Kidney epithelial cell (primary cell): ENCODE measurements around the gene SLC25A23. TPM values are rescaled to one million over a fixed set of nuclear protein-coding genes. Genes with fewer than 3 reads are reported as not detected.

Experiments used
- DNase-seq: peaks from one replicate; pipeline ENCODE4 v3.0.0-alpha.2; 2010; ENCODE audit warnings: low read depth
- H3K27me3 ChIP-seq: 2 replicates; pipeline ENCODE4 v1.6.0; 2011; ENCODE audit warnings: low read length; ENCODE audit not compliant: control insufficient read depth, insufficient read depth
- H3K36me3 ChIP-seq: 2 replicates; pipeline ENCODE4 v1.5.1; 2011; ENCODE audit warnings: low read length; ENCODE audit not compliant: control insufficient read depth, insufficient read depth
- H3K4me3 ChIP-seq: 2 replicates; pipeline ENCODE4 v1.5.1; 2011; ENCODE audit warnings: low read depth, mild to moderate bottlenecking, control low read depth, low read length
- CTCF ChIP-seq: IDR thresholded peaks from 2 replicates; pipeline ENCODE4 v1.5.1; 2011; ENCODE audit warnings: mild to moderate bottlenecking, moderate library complexity, low read length, control low read depth, inconsistent platforms; ENCODE audit not compliant: insufficient read depth, poor library complexity, severe bottlenecking
- total RNA-seq: library from RNA; depleted of rRNA; stranded (reverse); fragments of >200 nt; gene quantifications from 2 replicates; pipeline ENCODE4 v1.2.3, GENCODE V29; 2015

The SLC25A23 gene
- total RNA-seq, 1 donor from 2014 or later, result 68.6 TPM

GRCh38 chr19:6446452-6446851 is 13.1 kb downstream of the SLC25A23 start:
- no peak for DNase-seq
- TF ChIP-seq CTCF, result no peak
- no peak overlapping the region for H3K4me3 ChIP-seq
- no peaks in the 10 kb centered on the region for H3K36me3 ChIP-seq
- H3K27me3 ChIP-seq, result no peaks in the 10 kb centered on the region

GRCh38 chr19:6443986-6444385 is 15.6 kb downstream of the SLC25A23 start:
- H3K27me3 ChIP-seq, result peaks cover under 1% of the 10 kb centered on the region
- no peaks in the 10 kb centered on the region for H3K36me3 ChIP-seq
- TF ChIP-seq CTCF, result no peak
- H3K4me3 ChIP-seq, result no peak overlapping the region
- no peak for DNase-seq

GRCh38 chr19:6442087-6442688 is 17.4 kb downstream of the SLC25A23 start:
- DNase-seq, result no peak
- no peak overlapping the region for H3K4me3 ChIP-seq
- H3K27me3 ChIP-seq, result peaks cover 2% of the 10 kb centered on the region
- H3K36me3 ChIP-seq, result no peaks in the 10 kb centered on the region
- no peak for TF ChIP-seq CTCF

GRCh38 chr19:6440905-6441304 is 18.7 kb downstream of the SLC25A23 start:
- H3K4me3 ChIP-seq, result no peak overlapping the region
- TF ChIP-seq CTCF, result no peak

GRCh38 chr19:6439743-6440142 is 19.8 kb downstream of the SLC25A23 start:
- Histone ChIP-seq H3K27me3 (peaks cover 2% of the 10 kb centered on the region), H3K4me3 (no peak overlapping the region), H3K36me3 (no peaks in the 10 kb centered on the region)
- no peak for DNase-seq
- TF ChIP-seq CTCF, result no peak

More at GRCh38 chr19:6440905-6441304, 18.7 kb downstream of the SLC25A23 start:
- DNase-seq, result no peak
- Histone ChIP-seq H3K27me3 (peaks cover 2% of the 10 kb centered on the region), H3K36me3 (no peaks in the 10 kb centered on the region)

- no peak for DNase-seq
- Histone ChIP-seq H3K36me3 (no peaks in the 10 kb centered on the region), H3K4me3 (no peak within 1 kb of the TSS), H3K27me3 (peaks cover 7% of the 10 kb centered on the region)
- TF ChIP-seq CTCF, result no peak
Measured at GRCh38 chr19:6433663-6434062, 25.9 kb downstream of the SLC25A23 start, which contains the start of gene SLC25A41. Gene SLC25A41 (minus strand): TSS chr19:6433763. CDS start chr19:6433693, 70 bp downstream.
